Dermis blood vessel endothelial cell (primary cell): ENCODE measurements around the gene TMEM235. TPM values are rescaled to one million over a fixed set of nuclear protein-coding genes. Genes with fewer than 3 reads are reported as not detected.

Experiments used
- DNase-seq: peaks from one replicate; pipeline ENCODE4 v3.0.0; 2010
- total RNA-seq: library from RNA; depleted of rRNA; stranded (reverse); fragments of >200 nt; gene quantifications from 2 replicates; pipeline ENCODE4 v1.2.3, GENCODE V29; 2014

TMEM235 gene
- 0.51 and 0.84 TPM in 2 replicates for total RNA-seq

GRCh38 chr17:78230996-78231935, at the start of gene TMEM235:
TSS of gene TMEM235 (plus strand) at chr17:78231631. CDS start at chr17:78232024, 393 bp downstream.
- no peak for DNase-seq

- DNase-seq = no peak
Observed at GRCh38 chr17:78182504-78182903, 48.9 kb upstream of the TMEM235 start.

DNA sequence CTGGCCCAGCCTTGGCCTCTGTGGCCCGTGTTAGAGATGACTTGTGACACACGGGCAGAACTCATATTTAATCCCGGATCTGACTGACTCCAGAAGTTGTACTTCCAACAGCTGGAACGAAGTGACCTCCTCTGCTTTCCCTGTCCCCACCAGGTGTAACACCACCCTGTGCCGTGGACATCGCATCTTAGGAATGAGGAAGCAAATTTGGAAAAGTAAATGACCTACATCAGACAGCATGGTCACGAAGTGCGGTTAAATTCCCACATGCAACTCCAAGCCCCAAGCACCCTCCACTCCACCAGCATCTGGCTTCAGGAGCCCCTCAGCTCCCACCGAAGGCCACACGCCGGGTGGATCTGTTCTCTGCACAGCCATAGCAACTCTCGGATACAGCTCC, 47.5 kb upstream of the TMEM235 start:
- DNase-seq = no peak

DNA sequence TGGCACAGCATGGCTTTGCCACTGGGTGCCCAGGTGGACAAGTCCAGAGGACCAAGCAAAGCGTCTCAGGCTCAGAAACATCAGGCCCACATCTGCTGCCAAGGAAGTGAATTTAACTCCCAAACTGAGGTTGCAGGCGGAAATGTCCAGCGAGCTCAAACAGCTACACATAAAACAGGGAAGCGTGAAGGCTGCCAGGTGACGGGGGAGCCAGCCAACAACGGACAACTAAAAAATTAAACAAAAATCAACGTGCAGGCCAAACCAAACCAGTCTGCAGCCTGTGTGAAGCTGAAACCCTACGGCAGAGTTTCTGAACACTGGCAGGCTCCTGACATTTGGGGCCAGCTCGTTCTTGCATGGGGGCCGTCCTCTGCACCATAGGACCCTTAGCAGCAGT, 47.1 kb upstream of the TMEM235 start:
- no peak for DNase-seq

- no peak for DNase-seq
Observed at GRCh38 chr17:78184868-78185267, 46.6 kb upstream of the TMEM235 start.

- DNase-seq = peak; percentile 24
Observed at GRCh38 chr17:78185981-78186691, 45.3 kb upstream of the TMEM235 start.

DNA sequence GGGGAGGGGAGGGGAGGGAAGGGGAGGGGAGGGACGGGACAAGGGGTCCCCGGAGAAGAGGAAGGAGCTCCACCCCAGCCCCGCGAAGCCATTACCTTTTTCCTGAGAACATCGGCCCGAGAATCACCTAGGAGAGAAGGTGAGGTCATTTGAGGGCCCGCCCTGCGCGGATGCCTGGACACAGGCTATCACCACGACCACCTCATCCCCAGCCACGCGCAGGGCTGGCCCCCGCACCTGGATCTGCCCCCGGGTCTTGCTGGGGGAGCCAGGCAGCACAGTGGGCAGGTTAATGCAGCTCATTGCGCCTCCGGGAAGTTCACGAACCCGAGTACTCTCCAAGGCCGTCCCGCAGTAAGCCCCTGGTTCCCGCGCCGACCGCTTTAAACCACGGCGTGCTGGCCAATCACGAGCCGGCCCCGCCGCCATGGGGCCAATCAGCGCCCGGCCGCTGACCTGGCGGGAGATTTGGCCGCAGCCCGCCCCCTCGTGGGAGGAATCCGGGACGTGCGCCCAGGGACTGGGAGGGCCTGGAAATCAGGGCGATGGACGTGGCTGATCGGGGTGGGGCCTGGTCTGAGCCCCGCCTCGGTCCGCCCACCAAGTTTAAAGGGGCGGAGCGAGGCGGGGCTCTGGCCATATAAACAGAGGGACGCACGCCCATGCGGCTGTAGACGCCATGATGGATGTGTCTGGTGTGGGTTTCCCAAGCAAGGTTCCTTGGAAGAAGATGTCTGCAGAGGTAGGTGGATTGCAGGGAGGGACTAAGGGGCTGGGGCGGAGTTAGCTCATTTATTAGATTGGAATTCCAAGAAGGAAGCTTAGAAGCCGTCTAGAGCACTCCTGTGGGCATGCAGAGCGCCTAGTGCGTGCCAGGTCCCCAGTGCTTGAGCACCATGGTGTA, 44.5 kb upstream of the TMEM235 start, which contains the start of the genes AFMID and TK1:
AFMID (plus strand) TSS at position 671 of the 904 bp plus-strand sequence; CDS start at position 680, 9 bp downstream.
TK1 (minus strand) TSS at position 361 of the 904 bp plus-strand sequence; CDS start at position 303, 58 bp downstream.
- peak; percentile 98 for DNase-seq

DNA sequence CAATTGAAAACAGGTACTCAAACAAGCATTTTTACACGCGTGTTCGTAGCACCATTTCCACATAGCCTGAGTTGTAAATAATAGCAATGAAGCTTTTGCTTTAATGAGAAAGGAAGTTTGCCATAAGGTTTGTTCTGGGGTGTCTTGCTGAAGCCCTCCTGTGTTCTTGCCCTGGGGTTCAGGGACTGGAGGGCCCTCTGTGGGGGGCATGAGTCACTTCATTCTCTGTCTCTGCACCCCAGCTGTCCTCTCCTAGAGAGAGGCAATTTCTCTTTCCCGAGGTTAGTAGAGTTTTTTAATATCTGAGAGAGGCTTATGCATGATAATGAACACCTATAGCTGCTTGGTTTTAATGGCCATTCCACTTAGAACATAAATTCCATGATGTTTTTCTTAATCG, 34.7 kb upstream of the TMEM235 start:
- no peak for DNase-seq

DNA sequence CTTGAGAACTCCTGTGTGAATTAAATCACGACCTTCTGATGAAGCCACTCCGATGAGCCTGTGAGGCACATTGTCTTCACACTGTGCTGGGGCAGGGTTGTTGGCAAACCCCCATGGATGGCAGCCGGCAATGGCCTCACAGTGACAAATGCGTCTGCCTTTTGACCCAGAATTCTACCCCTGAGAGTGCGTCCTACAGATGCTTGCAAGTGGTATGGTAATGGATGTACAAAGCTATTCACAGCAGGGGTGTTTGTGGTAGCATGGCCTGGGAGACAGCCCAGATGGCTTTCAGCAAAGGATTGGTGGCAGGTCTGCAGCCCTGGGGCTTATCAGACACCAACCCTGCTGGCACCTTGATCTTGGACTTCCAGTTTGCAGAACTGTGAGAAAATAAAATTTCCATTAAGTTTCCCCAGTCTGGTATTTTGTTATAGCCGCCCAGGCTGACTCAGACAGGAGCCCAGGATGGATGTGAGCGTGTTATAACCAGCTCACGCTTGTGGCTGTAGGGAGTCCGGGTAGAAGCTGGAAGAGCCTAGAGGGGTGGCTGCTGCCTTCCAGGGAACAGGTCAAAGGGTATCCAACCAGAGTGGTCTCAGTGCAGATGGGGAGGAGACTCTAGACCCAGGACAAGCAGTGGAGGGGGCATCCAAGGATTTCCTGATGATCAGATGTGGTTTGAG, 34.1 kb upstream of the TMEM235 start:
- no peak for DNase-seq

DNA sequence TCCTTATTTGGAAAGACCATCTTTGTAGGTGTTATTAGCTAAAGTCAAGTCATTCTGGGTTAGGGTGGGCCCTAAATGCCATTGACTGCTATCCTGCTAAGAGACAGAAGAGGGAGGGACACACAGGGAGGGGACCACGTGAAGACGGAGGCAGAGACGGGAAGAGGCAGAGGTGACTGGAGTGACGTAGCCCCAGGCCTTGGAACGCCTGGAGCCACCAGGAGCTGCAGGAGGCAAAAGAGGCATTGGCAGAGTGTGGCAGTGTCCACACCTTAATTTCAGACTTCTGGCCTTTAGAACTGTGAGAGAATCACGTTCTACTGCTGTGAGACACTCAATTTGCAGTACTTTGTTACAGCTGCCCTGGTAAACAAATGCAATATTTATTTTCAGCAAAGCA, 31.0 kb upstream of the TMEM235 start:
- DNase-seq = no peak

DNA sequence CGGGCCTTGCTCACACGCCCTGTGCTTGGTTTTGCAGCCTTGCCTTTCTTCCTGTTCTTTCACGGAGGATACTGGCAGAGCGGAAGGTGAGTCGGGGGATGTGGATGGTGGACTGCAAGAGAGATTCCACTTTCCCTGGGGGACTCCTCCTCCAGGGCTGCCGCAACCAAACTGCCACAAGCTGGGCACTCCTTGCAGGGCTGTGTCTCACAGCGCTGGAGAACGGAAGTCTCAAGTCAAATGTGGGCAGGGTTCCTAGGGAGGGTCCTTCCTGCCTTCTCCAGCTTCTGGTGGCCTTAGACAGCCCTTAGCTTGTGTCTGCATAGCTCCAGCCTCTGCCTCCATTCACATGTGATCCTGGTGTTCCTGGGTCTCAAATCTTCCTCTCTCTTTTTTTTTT, 28.8 kb upstream of the TMEM235 start:
- no peak for DNase-seq

DNA sequence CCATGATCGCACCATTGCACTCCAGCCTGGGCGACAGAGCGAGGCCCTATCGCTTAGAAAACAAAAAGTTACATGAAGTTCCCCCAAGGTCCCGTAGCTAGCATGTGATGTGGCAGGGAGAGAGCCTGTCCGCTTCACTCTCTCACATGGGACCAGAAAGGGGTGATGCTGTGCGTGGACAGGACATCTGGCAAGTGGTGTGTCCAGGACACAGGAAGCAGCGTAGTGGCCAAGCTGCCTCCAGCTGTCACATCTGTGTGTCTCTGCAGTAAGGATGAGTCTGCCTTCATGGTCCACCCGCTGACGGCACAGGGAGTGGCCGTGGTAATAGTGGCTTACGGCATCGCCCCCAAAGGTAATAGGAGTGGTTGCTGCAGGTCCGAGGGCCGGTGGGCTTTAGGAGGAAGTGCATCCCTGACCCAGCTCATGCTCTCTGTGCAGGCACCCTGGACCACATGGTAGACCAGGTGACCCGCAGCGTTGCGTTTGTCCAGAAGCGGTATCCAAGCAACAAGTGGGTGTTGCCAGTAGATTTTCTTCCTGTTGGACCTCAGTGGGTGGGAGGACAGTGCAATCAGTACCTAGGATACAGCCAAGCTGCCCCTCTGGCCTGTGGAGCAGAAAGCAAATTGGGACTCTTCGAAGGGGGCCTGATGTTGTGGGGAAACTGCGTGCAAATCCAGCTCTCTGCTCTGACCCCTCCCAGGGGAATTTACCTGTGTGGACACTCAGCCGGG, 26.9 kb upstream of the TMEM235 start:
- DNase-seq = no peak

DNA sequence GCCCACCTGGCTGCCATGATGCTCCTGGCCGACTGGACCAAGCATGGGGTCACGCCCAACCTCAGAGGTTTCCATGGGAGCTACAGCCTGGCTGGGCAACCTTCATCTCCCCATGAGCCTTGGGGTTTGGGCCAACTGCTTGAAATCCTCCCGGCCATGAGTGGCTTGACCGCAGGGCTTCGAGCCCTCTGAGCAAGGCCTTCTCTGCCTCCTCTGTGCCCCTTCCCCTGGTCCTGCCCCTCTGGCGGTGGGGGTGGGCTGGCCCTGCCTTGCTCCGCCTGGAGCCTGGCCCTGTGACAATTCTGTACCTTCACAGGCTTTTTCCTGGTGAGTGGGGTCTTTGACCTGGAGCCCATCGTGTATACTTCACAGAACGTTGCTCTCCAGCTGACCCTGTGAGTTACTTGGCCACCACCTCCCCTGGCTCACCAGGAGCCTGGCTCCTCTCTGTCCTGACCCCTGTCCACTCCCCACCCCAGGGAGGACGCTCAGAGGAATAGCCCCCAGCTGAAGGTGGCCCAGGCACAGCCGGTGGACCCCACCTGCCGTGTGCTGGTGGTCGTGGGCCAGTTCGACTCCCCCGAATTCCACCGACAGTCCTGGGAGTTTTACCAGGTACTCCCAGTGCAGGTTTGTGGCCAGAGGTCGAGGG, 26.2 kb upstream of the TMEM235 start:
- DNase-seq = no peak

- DNase-seq = no peak
Observed at GRCh38 chr17:78206298-78206697, 25.1 kb upstream of the TMEM235 start.

GRCh38 chr17:78208486-78208885, 22.9 kb upstream of the TMEM235 start:
- DNase-seq = no peak

DNA sequence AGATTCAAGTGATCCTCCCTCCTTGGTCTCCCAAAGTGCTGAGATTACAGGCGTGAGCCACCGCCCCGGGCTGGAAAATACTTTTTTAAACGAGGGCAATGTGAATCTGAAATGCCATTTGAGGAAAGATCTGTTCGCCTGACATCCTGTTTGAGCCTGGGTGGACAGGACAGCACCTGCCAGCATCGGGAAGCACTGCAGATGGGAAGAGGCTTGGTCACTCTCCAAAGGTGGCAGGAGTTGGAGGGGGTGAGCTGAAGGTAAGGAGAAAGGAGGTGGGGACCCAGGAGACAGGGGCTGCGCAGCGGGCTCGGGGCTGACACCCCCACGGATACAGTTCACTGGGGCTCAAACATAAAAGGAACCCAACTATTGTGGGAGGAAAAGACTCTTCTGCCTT, 21.3 kb upstream of the TMEM235 start:
- DNase-seq = no peak

DNA sequence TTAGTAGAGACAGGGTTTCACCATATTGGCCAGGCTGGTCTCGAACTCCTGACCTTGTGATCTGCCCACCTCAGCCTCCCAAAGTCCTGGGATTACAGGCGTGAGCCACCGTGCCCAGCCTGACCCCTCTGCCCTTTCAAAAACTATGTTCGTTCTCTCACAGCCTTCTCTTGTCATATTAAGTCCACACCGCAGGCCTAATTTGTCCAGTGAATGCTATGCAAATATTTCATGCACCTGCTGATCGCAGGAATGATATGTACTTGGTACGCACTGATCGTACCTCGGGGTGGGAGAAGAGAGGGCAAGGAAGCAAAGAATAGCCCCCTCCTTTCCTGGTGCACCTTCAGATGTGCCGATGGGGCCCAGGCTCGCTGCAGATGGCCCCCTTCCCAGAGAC, 20.4 kb upstream of the TMEM235 start:
- DNase-seq = no peak

DNA sequence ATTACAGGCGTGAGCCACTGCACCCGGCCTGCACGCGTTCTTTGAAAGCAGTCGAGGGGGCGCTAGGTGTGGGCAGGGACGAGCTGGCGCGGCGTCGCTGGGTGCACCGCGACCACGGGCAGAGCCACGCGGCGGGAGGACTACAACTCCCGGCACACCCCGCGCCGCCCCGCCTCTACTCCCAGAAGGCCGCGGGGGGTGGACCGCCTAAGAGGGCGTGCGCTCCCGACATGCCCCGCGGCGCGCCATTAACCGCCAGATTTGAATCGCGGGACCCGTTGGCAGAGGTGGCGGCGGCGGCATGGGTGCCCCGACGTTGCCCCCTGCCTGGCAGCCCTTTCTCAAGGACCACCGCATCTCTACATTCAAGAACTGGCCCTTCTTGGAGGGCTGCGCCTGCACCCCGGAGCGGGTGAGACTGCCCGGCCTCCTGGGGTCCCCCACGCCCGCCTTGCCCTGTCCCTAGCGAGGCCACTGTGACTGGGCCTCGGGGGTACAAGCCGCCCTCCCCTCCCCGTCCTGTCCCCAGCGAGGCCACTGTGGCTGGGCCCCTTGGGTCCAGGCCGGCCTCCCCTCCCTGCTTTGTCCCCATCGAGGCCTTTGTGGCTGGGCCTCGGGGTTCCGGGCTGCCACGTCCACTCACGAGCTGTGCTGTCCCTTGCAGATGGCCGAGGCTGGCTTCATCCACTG, 17.3 kb upstream of the TMEM235 start, which contains the start of gene BIRC5:
BIRC5 (plus strand) TSS at position 238 of the 690 bp plus-strand sequence; CDS start at position 302, 64 bp downstream.
- peak; percentile 91 for DNase-seq

GRCh38 chr17:78214706-78215061, 16.7 kb upstream of the TMEM235 start:
- peak; percentile 12 for DNase-seq
